ENCODE measurements around the gene ZNF587.

- no peak for TF ChIP-seq CTCF (IDR thresholded peaks at IDR 0.05)
- TF ChIP-seq POLR2AphosphoS5 (IDR thresholded peaks at IDR 0.05; ENCODE audit: insufficient read depth in 1 of 2, low read depth in 1 of 2), result no peak
- TF ChIP-seq POLR2A (IDR thresholded peaks at IDR 0.05), result no peak
These were observed 55.6 kb downstream of the ZNF587 start for GRCh38 chr19:57905258-57905657.
